Neural cell (in vitro differentiated cells): ENCODE data around the gene HK1.

Experiments
- EZH2 ChIP-seq: fragments of 200-600, 300-800 bp; shearing (Covaris generic), sonication (generic); IDR thresholded peaks from 2 replicates; pipeline ENCODE4 v1.6.1; 2014; ENCODE audit warnings: antibody characterized with exemption, low read length, borderline replicate concordance, mild to moderate bottlenecking; ENCODE audit not compliant: insufficient read depth, poor library complexity, severe bottlenecking
- SMC3 ChIP-seq: fragments of 450-650 bp; conservative IDR thresholded peaks from 2 replicates; pipeline ENCODE4 v1.6.1; 2014; ENCODE audit warnings: antibody characterized with exemption, mild to moderate bottlenecking, moderate library complexity; ENCODE audit not compliant: poor library complexity
- TF ChIP-seq, protein P1 (sequence below): fragments of 450-650 bp; IDR thresholded peaks from 2 replicates; pipeline ENCODE4 v1.5.1; 2014; ENCODE audit warnings: antibody characterized with exemption, mild to moderate bottlenecking, moderate library complexity; ENCODE audit not compliant: poor library complexity, severe bottlenecking

- TF ChIP-seq, protein P1, sequence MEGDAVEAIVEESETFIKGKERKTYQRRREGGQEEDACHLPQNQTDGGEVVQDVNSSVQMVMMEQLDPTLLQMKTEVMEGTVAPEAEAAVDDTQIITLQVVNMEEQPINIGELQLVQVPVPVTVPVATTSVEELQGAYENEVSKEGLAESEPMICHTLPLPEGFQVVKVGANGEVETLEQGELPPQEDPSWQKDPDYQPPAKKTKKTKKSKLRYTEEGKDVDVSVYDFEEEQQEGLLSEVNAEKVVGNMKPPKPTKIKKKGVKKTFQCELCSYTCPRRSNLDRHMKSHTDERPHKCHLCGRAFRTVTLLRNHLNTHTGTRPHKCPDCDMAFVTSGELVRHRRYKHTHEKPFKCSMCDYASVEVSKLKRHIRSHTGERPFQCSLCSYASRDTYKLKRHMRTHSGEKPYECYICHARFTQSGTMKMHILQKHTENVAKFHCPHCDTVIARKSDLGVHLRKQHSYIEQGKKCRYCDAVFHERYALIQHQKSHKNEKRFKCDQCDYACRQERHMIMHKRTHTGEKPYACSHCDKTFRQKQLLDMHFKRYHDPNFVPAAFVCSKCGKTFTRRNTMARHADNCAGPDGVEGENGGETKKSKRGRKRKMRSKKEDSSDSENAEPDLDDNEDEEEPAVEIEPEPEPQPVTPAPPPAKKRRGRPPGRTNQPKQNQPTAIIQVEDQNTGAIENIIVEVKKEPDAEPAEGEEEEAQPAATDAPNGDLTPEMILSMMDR = peak; percentile 26
- TF ChIP-seq EZH2 (no peak), SMC3 (no peak)
Measured at GRCh38 chr10:69449841-69450240, 171.5 kb downstream of the HK1 start.
